Immature natural killer cell (primary cell): ENCODE results near the gene FXYD4. TPM values are rescaled to one million over a fixed set of nuclear protein-coding genes. Genes with fewer than 3 reads are reported as not detected.
"Not testable (repeated sequence)": the region's sequence is repeated elsewhere in the genome, so short reads cannot be mapped to it uniquely, and the experiment has no call there.

Experiments
- DNase-seq, 3 donors: peaks; one replicate each; pipeline ENCODE4 v3.0.0; 2022; ENCODE audit warnings: mixed read lengths in 1 of 3
- H3K27ac Mint-ChIP-seq, 6 donors: one replicate each; pipeline ENCODE4 v1.8.0; 2020; ENCODE audit warnings: mixed read lengths in 6 of 6, mild to moderate bottlenecking in 5 of 6, inconsistent platforms in 4 of 6, moderate library complexity in 3 of 6
- H3K27me3 Mint-ChIP-seq, 3 donors: one replicate each; pipeline ENCODE4 v1.8.0; 2020 to 2021; ENCODE audit warnings: low read depth in 3 of 3, mild to moderate bottlenecking in 3 of 3, mixed read lengths in 3 of 3, moderate library complexity in 3 of 3, inconsistent platforms in 1 of 3
- H3K36me3 Mint-ChIP-seq, 3 donors: one replicate each; pipeline ENCODE4 v1.8.0; 2020; ENCODE audit warnings: mixed read lengths in 3 of 3, inconsistent platforms in 2 of 3, mild to moderate bottlenecking in 2 of 3
- H3K4me1 Mint-ChIP-seq, 2 donors: one replicate each; pipeline ENCODE4 v1.8.0; 2020; ENCODE audit warnings: inconsistent platforms in 2 of 2, mild to moderate bottlenecking in 2 of 2, mixed read lengths in 2 of 2, moderate library complexity in 1 of 2
- H3K4me3 Mint-ChIP-seq, 5 donors: one replicate each; pipeline ENCODE4 v1.8.0; 2020; ENCODE audit warnings: mild to moderate bottlenecking in 5 of 5, mixed read lengths in 5 of 5, inconsistent platforms in 3 of 5, moderate library complexity in 3 of 5
- H3K9me3 Mint-ChIP-seq, 6 donors: one replicate each; pipeline ENCODE4 v1.8.0; 2020; ENCODE audit warnings: mild to moderate bottlenecking in 6 of 6, mixed read lengths in 6 of 6, inconsistent platforms in 4 of 6, moderate library complexity in 3 of 6
- polyA plus RNA-seq, 3 donors: library from polyadenylated mRNA; unstranded; fragments of 300-500 nt; fragmentation: Illumina TruSeq; gene quantifications; one replicate each; pipeline ENCODE4 v1.2.3, GENCODE V29; 2021

The FXYD4 gene
- polyA plus RNA-seq: not detected

- Mint-ChIP-seq H3K4me1 (peaks cover 11 to 13% of the 10 kb centered on the region in 2 donors), H3K9me3 (no peaks in the 10 kb centered on the region), H3K27me3 (peaks cover 0 to 3% (median 2%) of the 10 kb centered on the region in 3 donors), H3K36me3 (no peaks in the 10 kb centered on the region), H3K27ac (no peak within 1 kb of the TSS), H3K4me3 (no peak within 1 kb of the TSS)
- no peak for DNase-seq
These were observed at the start of gene FXYD4 for GRCh38 chr10:43371418-43371817. Gene FXYD4 (plus strand): TSS chr10:43371636. CDS start chr10:43373747, 2,111 bp downstream.

GRCh38 chr10:43322331-43322730, 49.1 kb upstream of the FXYD4 start:
- no peak for DNase-seq
- Mint-ChIP-seq H3K9me3 (no peaks in the 10 kb centered on the region), H3K27me3 (peaks cover 3 to 12% (median 4%) of the 10 kb centered on the region in 3 donors), H3K27ac (peak overlapping the region in 2 of 6 donors; percentile 49 to 60), H3K4me1 (peaks cover 10 to 16% of the 10 kb centered on the region in 2 donors), H3K36me3 (no peaks in the 10 kb centered on the region), H3K4me3 (peak overlapping the region in 3 of 5 donors; percentile 52 to 64 (median 60))

GRCh38 chr10:43322769-43323168, 48.7 kb upstream of the FXYD4 start:
- Mint-ChIP-seq H3K4me3 (peak overlapping the region in 4 of 5 donors; percentile 49 to 64 (median 56)), H3K4me1 (peaks cover 10 to 16% of the 10 kb centered on the region in 2 donors), H3K27ac (peak overlapping the region in 2 of 6 donors; percentile 24 to 49), H3K27me3 (peaks cover 3 to 12% (median 4%) of the 10 kb centered on the region in 3 donors), H3K9me3 (no peaks in the 10 kb centered on the region), H3K36me3 (no peaks in the 10 kb centered on the region)
- peak; percentile 72 to 78 (median 72) for DNase-seq

- DNase-seq: no peak
- Mint-ChIP-seq H3K9me3 (no peaks in the 10 kb centered on the region), H3K4me3 (peak overlapping the region in 4 of 5 donors; percentile 18 to 60 (median 50)), H3K27ac (no peak overlapping the region), H3K36me3 (no peaks in the 10 kb centered on the region), H3K4me1 (peaks cover 10 to 16% of the 10 kb centered on the region in 2 donors), H3K27me3 (peaks cover 3 to 12% (median 4%) of the 10 kb centered on the region in 3 donors)
These were observed 48.2 kb upstream of the FXYD4 start for GRCh38 chr10:43323245-43323644.

- DNase-seq: no peak
- Mint-ChIP-seq H3K36me3 (no peaks in the 10 kb centered on the region), H3K9me3 (no peaks in the 10 kb centered on the region), H3K27me3 (peaks cover 3 to 12% (median 4%) of the 10 kb centered on the region in 3 donors), H3K27ac (no peak overlapping the region), H3K4me1 (peaks cover 10 to 16% of the 10 kb centered on the region in 2 donors), H3K4me3 (no peak overlapping the region)
These were observed 46.6 kb upstream of the FXYD4 start for GRCh38 chr10:43324876-43325275.

GRCh38 chr10:43327171-43327570, 44.3 kb upstream of the FXYD4 start:
- Mint-ChIP-seq H3K4me1 (peaks cover 10 to 19% of the 10 kb centered on the region in 2 donors), H3K4me3 (no peak overlapping the region), H3K27me3 (peaks cover 0 to 6% (median 4%) of the 10 kb centered on the region in 3 donors), H3K27ac (no peak overlapping the region), H3K36me3 (no peaks in the 10 kb centered on the region), H3K9me3 (no peaks in the 10 kb centered on the region)
- DNase-seq: no peak

GRCh38 chr10:43327986-43328385, 43.5 kb upstream of the FXYD4 start:
- H3K4me1 Mint-ChIP-seq: peaks cover 11 to 19% of the 10 kb centered on the region in 2 donors
- H3K36me3 Mint-ChIP-seq: no peaks in the 10 kb centered on the region
- H3K9me3 Mint-ChIP-seq: no peaks in the 10 kb centered on the region
- DNase-seq: no peak
- H3K4me3 Mint-ChIP-seq: no peak overlapping the region
- H3K27me3 Mint-ChIP-seq: no peaks in the 10 kb centered on the region
- H3K27ac Mint-ChIP-seq: no peak overlapping the region

- H3K27ac Mint-ChIP-seq, H3K9me3 Mint-ChIP-seq, DNase-seq, H3K27me3 Mint-ChIP-seq, H3K36me3 Mint-ChIP-seq, H3K4me3 Mint-ChIP-seq: not testable (repeated sequence)
- peaks cover 8 to 15% of the 10 kb centered on the region in 2 donors for H3K4me1 Mint-ChIP-seq
These were observed 42.6 kb upstream of the FXYD4 start for GRCh38 chr10:43328810-43329209.

- not testable (repeated sequence) for H3K27me3 Mint-ChIP-seq, H3K36me3 Mint-ChIP-seq, H3K27ac Mint-ChIP-seq, H3K9me3 Mint-ChIP-seq, DNase-seq, H3K4me3 Mint-ChIP-seq
- H3K4me1 Mint-ChIP-seq: peaks cover 8 to 15% of the 10 kb centered on the region in 2 donors
These were observed 42.1 kb upstream of the FXYD4 start for GRCh38 chr10:43329246-43329885.

GRCh38 chr10:43330049-43330823, 41.2 kb upstream of the FXYD4 start:
- not testable (repeated sequence) for H3K27ac Mint-ChIP-seq, H3K4me3 Mint-ChIP-seq, DNase-seq, H3K27me3 Mint-ChIP-seq, H3K9me3 Mint-ChIP-seq, H3K36me3 Mint-ChIP-seq
- H3K4me1 Mint-ChIP-seq: peaks cover 8 to 15% of the 10 kb centered on the region in 2 donors

GRCh38 chr10:43330824-43331127, 40.7 kb upstream of the FXYD4 start:
- not testable (repeated sequence) for H3K27me3 Mint-ChIP-seq, H3K36me3 Mint-ChIP-seq, H3K4me3 Mint-ChIP-seq, H3K9me3 Mint-ChIP-seq, DNase-seq, H3K27ac Mint-ChIP-seq
- H3K4me1 Mint-ChIP-seq: peaks cover 8 to 15% of the 10 kb centered on the region in 2 donors

- H3K4me3 Mint-ChIP-seq: no peak overlapping the region
- H3K4me1 Mint-ChIP-seq: peaks cover 8 to 15% of the 10 kb centered on the region in 2 donors
- H3K9me3 Mint-ChIP-seq: peaks cover 0 to 2% (median 0%) of the 10 kb centered on the region in 6 donors
- DNase-seq: no peak
- H3K27me3 Mint-ChIP-seq: peaks cover 0 to 2% (median under 1%) of the 10 kb centered on the region in 3 donors
- no peaks in the 10 kb centered on the region for H3K36me3 Mint-ChIP-seq
- H3K27ac Mint-ChIP-seq: peak overlapping the region in 1 of 6 donors; percentile 40
These were observed 37.8 kb upstream of the FXYD4 start for GRCh38 chr10:43333653-43334052.

GRCh38 chr10:43336061-43336460, 35.4 kb upstream of the FXYD4 start:
- DNase-seq: no peak
- Mint-ChIP-seq H3K4me3 (no peak overlapping the region), H3K27ac (no peak overlapping the region), H3K9me3 (peaks cover 0 to 2% (median 0%) of the 10 kb centered on the region in 6 donors), H3K4me1 (peaks cover 8 to 15% of the 10 kb centered on the region in 2 donors), H3K27me3 (peaks cover 5 to 10% (median 7%) of the 10 kb centered on the region in 3 donors), H3K36me3 (peaks cover 0 to 4% (median 3%) of the 10 kb centered on the region in 3 donors)

- no peak for DNase-seq
- peaks cover 0 to 2% (median 0%) of the 10 kb centered on the region in 6 donors for H3K9me3 Mint-ChIP-seq
- peaks cover 5 to 10% (median 7%) of the 10 kb centered on the region in 3 donors for H3K27me3 Mint-ChIP-seq
- H3K4me1 Mint-ChIP-seq: peaks cover 7 to 12% of the 10 kb centered on the region in 2 donors
- peaks cover 0 to 4% (median 3%) of the 10 kb centered on the region in 3 donors for H3K36me3 Mint-ChIP-seq
- no peak overlapping the region for H3K4me3 Mint-ChIP-seq
- H3K27ac Mint-ChIP-seq: no peak overlapping the region
These were observed 34.7 kb upstream of the FXYD4 start for GRCh38 chr10:43336641-43337318.
